ENCODE data around the gene GSPT1. TPM values are rescaled to one million over a fixed set of nuclear protein-coding genes. Genes with fewer than 3 reads are reported as not detected.

Gene GSPT1
- polyA plus RNA-seq, 1 experiment = 139 TPM

GRCh38 chr16:11916524-11917285 lies 949 bp upstream of the GSPT1 start:
- POLR2A ChIA-PET = interaction anchor here (0.5 kb wide), 1 partner anchor 15 kb away, joined by 3 read pairs; no protein-coding TSS in a partner anchor
- TF ChIP-seq CTCF (IDR thresholded peaks at IDR 0.05; ENCODE audit: low read depth, low read length) = no peak
- Histone ChIP-seq H3K27ac (ENCODE audit: low read depth, low read length) (peak overlapping the region; percentile 12), H3K4me3 (ENCODE audit: low read depth, low read length) (peak overlapping the region; percentile 57), H3K27me3 (ENCODE audit: control insufficient read depth, insufficient read depth, low read length) (peaks cover 2% of the 10 kb centered on the region), H3K9me3 (ENCODE audit: control insufficient read depth, insufficient read depth, low read length) (no peaks in the 10 kb centered on the region)
- CTCF ChIA-PET = interaction anchor here (1.1 kb wide), 1 partner anchor 178 kb away, joined by 3 read pairs; no protein-coding TSS in a partner anchor
- DNase-seq (ENCODE audit: low read depth, low spot score) = no peak

GRCh38 chr16:11915114-11915643 lies 577 bp downstream of the GSPT1 start:
- H3K4me3 ChIP-seq (ENCODE audit: low read depth, low read length) = peak overlapping the region; percentile 91
- CTCF ChIA-PET = interaction anchor here (0.7 to 1.1 kb wide), 2 partner anchors 153 to 154 kb away, joined by 3 to 6 read pairs; no protein-coding TSS in a partner anchor
- POLR2A ChIA-PET = no interaction called here
- TF ChIP-seq CTCF (IDR thresholded peaks at IDR 0.05; ENCODE audit: low read depth, low read length) = no peak
- no peaks in the 10 kb centered on the region for H3K9me3 ChIP-seq (ENCODE audit: control insufficient read depth, insufficient read depth, low read length)
- H3K27me3 ChIP-seq (ENCODE audit: control insufficient read depth, insufficient read depth, low read length) = peaks cover 2% of the 10 kb centered on the region
- no peak overlapping the region for H3K27ac ChIP-seq (ENCODE audit: low read depth, low read length)
- DNase-seq (ENCODE audit: low read depth, low spot score) = no peak

GRCh38 chr16:11914210-11915113 lies 1.3 kb downstream of the GSPT1 start:
- POLR2A ChIA-PET = no interaction called here

GRCh38 chr16:11913425-11914079 lies 2.2 kb downstream of the GSPT1 start:
- H3K27me3 ChIP-seq (ENCODE audit: control insufficient read depth, insufficient read depth, low read length) = no peaks in the 10 kb centered on the region
- no peaks in the 10 kb centered on the region for H3K9me3 ChIP-seq (ENCODE audit: control insufficient read depth, insufficient read depth, low read length)
- no peak for DNase-seq (ENCODE audit: low read depth, low spot score)
- CTCF ChIA-PET = interaction anchor here (1.7 kb wide), 1 partner anchor 154 kb away, joined by 6 read pairs; no protein-coding TSS in a partner anchor
- no peak overlapping the region for H3K27ac ChIP-seq (ENCODE audit: low read depth, low read length)
- no peak for TF ChIP-seq CTCF (IDR thresholded peaks at IDR 0.05; ENCODE audit: low read depth, low read length)
- POLR2A ChIA-PET = no interaction called here
- H3K4me3 ChIP-seq (ENCODE audit: low read depth, low read length) = peak overlapping the region; percentile 91

More at GRCh38 chr16:11914210-11915113, 1.3 kb downstream of the GSPT1 start:
- CTCF ChIA-PET = interaction anchor here (1.7 kb wide), 1 partner anchor 153 kb away, joined by 6 read pairs; no protein-coding TSS in a partner anchor
- H3K27me3 ChIP-seq (ENCODE audit: control insufficient read depth, insufficient read depth, low read length) = no peaks in the 10 kb centered on the region
- peak overlapping the region; percentile 91 for H3K4me3 ChIP-seq (ENCODE audit: low read depth, low read length)
- no peaks in the 10 kb centered on the region for H3K9me3 ChIP-seq (ENCODE audit: control insufficient read depth, insufficient read depth, low read length)
- DNase-seq (ENCODE audit: low read depth, low spot score) = no peak
- no peak overlapping the region for H3K27ac ChIP-seq (ENCODE audit: low read depth, low read length)
- no peak for TF ChIP-seq CTCF (IDR thresholded peaks at IDR 0.05; ENCODE audit: low read depth, low read length)
